HG03521 (cell line): ENCODE data around the gene SULT1A1.
"Not testable (repeated sequence)": the region's sequence is repeated elsewhere in the genome, so short reads cannot be mapped to it uniquely, and the experiment has no call there.

ENCODE experiments used
- ATAC-seq: cut with Tn5 transposase; IDR thresholded peaks from one replicate; pipeline ENCODE4 v1.9.1; 2021; ENCODE audit warnings: mild to moderate bottlenecking, moderate library complexity; ENCODE audit not compliant: unreplicated experiment

Gene SULT1A1

GRCh38 chr16:28609631-28610594, at the start of gene SULT1A1:
TSS of gene SULT1A1 (minus strand) at chr16:28610044. CDS start at chr16:28608855, 1,189 bp downstream.
- ATAC-seq, result no peak

- ATAC-seq, result not testable (repeated sequence)
These were observed 30.1 kb upstream of the SULT1A1 start for GRCh38 chr16:28639959-28640358.

GRCh38 chr16:28638359-28638758, 28.5 kb upstream of the SULT1A1 start:
- ATAC-seq, result not testable (repeated sequence)

- not testable (repeated sequence) for ATAC-seq
These were observed 27.9 kb upstream of the SULT1A1 start, which contains the start of gene NPIPB8 for GRCh38 chr16:28637765-28638164. TSS of gene NPIPB8 (plus strand) at chr16:28638065. CDS start at chr16:28638361, 296 bp downstream.

GRCh38 chr16:28636093-28636823, 26.4 kb upstream of the SULT1A1 start:
- ATAC-seq, result not testable (repeated sequence)

- ATAC-seq, result not testable (repeated sequence)
These were observed 21.1 kb upstream of the SULT1A1 start for GRCh38 chr16:28630905-28631304.

GRCh38 chr16:28623172-28623711, 13.4 kb upstream of the SULT1A1 start:
- ATAC-seq, result no peak

GRCh38 chr16:28622532-28623171, 12.8 kb upstream of the SULT1A1 start:
- ATAC-seq, result not testable (repeated sequence)

- ATAC-seq, result no peak
These were observed 11.8 kb upstream of the SULT1A1 start for GRCh38 chr16:28621481-28622155.

- not testable (repeated sequence) for ATAC-seq
These were observed 10.5 kb upstream of the SULT1A1 start for GRCh38 chr16:28620316-28620715.

- no peak for ATAC-seq
These were observed 8.0 kb upstream of the SULT1A1 start for GRCh38 chr16:28617874-28618273.

- no peak for ATAC-seq
These were observed 6.8 kb upstream of the SULT1A1 start for GRCh38 chr16:28616636-28617035.

GRCh38 chr16:28616224-28616577, 6.4 kb upstream of the SULT1A1 start:
- ATAC-seq, result not testable (repeated sequence)

- ATAC-seq, result not testable (repeated sequence)
These were observed 5.8 kb upstream of the SULT1A1 start for GRCh38 chr16:28615486-28616223.

- ATAC-seq, result not testable (repeated sequence)
These were observed 4.7 kb upstream of the SULT1A1 start for GRCh38 chr16:28614561-28614960.

- ATAC-seq, result not testable (repeated sequence)
These were observed 4.1 kb upstream of the SULT1A1 start for GRCh38 chr16:28613912-28614311.

- not testable (repeated sequence) for ATAC-seq
These were observed 2.8 kb upstream of the SULT1A1 start for GRCh38 chr16:28612359-28613280.

GRCh38 chr16:28610595-28611191, 849 bp upstream of the SULT1A1 start:
- no peak for ATAC-seq
